G401.6 (cell line): ENCODE results near the gene SIAH3.

Source experiments
- FAIRE-seq: peaks from 2 replicates; lab custom pipeline; 2012; peaks lifted over from hg19 to GRCh38; lab: Jason Lieb, UNC

Gene SIAH3

DNA sequence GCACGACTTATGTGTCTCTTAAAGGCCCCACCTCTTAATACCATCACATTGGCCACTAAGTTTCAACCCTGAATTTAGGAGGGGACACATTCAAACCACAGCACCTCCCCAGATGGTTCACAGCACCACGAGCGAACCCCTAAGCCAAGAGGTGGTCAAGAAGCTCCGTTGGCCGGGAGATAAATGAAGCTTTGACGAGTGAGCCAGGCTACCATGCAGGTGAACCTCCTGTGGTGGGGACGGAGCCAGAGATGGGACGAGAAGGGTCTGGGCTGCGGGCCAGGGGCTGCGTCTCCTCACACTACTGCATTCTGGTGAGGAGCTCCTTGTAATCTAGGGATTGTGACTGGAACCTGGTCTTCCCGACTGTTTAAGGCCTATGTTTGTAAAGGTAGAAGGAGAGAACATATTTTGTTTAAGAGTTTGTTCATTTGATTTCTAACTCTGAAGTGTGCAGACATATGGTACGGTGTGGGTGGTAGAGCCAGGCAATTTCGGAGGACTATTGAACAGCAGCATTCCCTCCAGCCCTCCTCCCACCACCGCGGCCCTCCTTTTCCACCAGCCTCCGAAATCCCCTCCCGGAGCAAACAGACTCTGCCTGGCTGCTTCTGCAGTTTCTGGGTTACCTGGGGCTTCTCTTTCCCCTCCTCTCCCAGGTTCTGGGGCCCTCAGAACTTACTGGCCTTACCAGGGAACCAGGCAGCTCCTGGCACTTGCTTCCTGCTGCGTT lies 31.3 kb downstream of the SIAH3 start:
- FAIRE-seq: no peak

DNA sequence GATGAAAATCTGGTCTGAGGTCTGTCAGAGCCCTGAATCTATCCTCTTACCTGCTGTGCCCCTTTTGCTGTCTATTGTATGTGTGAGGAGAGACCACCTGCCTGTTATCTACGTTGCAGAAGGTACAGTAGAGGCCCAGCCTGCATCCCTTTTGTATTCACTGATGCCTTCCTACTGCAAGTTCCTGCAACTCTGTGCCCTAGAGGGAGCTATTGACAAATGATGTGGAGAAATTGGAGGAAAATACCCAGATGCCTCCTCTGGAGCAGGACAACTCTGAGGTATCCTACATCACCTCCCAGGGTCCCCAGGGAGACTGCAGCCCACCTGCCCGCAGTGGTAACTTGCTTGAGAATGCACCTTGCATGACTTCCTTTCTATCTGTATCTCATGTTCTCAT lies 33.7 kb downstream of the SIAH3 start:
- FAIRE-seq: no peak

DNA sequence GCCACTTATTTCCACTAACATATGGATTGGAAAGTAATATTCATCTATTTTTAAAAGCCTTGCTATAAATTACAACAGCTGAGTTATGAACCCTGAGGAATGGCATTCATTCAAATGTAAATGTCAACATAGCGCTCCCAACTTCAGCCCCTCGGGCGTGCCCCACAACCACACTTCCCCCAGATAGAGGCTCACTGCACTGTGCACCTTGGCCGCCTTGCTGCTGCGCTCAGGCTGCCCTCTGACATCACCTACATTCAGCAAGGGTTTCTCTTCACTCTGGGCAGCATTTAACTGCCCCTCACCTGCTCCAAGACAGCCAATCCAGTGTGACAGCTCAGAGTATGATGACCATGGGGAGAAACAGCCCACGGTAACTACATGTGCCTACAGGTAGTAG lies 35.1 kb downstream of the SIAH3 start:
- FAIRE-seq: no peak

DNA sequence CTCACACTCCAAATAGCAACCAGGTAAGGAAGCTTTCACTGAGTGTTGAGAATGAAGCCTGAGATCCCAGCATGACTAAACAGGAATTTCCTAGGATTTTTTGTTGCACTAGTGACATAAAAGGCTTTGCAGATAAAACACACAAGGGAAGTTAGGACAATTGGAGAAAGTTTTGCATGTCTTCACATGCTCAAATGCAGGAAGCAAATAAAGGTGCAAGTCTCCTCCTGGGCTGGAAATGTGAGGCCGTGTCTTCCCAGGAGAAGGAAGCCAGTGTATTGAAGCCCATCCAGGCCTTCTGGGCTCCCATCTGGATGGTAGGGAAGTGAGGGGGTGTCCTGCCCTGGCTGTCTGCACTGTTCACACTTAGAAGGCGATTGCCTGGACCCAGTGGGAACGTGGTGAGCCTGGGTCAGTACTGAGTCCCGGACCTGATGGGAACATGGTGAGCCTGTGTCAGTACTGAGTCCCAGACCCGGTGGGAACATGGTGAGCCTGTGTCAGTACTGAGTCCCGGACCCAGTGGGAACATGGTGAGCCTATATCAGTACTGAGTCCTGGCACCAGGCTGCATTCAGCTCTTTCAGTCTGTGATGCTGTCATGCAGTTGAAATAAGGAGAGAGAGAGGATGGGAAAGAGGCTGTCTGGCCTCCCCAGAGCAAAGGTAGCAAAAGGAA lies 38.7 kb downstream of the SIAH3 start:
- FAIRE-seq: no peak

GRCh38 chr13:45811891-45812694 lies 39.5 kb downstream of the SIAH3 start:
- FAIRE-seq: no peak

DNA sequence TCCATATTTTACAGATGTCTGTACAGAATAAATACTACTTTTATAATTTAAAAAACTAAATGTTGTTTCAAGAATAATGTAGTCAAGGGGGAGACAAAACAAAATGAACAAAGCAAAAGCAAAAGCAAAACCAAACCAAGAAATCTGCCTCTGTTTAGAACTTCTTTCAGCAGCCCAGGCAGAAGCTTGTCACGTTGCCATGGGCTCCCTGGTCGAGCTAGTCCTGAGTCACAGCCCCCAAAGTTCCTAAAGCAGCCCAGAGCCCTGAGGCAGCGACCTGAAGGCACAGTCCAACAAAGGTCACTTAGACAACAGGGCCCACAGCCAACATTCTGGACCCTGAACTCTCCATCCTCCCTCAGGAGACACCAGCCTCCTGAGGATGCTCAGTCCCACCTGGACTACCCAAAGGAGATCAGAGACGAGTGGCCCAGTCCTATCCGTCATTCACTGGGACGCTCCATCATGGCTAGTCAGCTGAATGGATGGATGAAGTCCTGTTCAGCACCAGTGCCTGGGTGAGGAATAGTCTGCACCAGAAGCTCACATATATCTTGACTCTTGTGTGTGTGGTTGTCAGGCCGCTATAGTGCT lies 41.7 kb downstream of the SIAH3 start:
- FAIRE-seq: no peak

DNA sequence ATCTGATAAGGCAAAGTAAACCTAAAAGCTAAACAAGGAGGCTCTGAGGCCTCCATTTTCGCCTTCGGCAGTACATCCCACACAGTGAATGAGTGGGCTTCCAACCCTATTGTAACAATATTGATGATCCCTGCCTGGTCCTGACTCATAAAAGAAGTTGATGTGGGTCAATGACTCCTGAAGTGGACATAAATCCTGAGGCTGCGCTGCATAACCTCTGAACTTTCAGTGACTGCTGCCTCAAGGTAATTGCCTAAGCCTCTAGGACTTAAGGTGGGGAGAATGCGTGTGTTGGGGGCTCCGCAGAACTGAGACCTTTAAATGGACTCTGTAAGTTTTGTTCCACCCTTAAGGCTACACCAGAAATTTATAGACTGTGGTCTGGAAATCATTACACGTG lies 42.6 kb downstream of the SIAH3 start:
- FAIRE-seq: no peak

DNA sequence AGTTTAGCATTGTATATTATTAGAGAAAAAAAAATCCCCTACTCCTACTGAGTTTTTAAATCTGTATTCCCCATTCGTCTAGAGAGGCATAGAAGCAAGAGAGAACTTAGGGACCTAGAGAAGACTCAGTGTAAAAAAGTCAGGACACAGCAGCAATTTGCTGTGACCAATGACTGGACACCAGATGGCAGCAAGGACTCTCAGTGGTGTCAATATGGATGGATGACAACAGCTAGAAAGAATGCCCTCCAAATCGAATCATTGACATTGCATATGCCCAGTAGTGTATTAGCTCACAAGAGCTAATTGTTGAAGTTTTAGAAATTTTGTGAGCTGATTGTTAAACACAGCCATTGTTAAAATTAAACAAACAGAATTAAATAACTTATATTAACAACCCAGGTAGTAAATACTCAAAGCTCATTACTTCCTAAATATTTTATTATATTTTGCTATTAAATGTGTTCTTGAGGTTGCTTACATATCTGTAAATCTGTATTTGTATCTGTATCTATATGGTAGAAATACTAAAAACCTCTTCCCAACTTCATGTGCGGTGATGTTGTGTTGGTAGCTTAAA lies 43.9 kb downstream of the SIAH3 start:
- no peak for FAIRE-seq

DNA sequence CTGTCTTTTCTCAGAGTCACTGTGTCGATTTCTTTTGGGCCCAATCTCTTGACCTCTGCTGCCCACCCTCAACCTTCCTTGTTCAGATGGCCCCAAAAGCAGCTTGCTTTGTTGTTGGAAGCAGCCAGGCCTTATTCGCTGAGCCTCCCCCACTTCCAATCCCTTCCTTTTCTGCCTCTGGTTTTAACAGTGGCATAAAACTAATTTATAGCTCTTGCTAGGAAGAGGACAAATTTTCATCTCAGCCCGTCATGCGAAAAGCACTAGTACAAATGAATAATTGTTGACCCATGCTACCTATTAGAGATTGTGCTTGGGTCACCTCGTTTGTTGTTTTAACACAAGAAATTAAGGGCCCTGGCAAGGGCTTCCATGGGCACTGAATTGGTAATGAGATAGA lies 51.1 kb downstream of the SIAH3 start:
- FAIRE-seq: no peak

DNA sequence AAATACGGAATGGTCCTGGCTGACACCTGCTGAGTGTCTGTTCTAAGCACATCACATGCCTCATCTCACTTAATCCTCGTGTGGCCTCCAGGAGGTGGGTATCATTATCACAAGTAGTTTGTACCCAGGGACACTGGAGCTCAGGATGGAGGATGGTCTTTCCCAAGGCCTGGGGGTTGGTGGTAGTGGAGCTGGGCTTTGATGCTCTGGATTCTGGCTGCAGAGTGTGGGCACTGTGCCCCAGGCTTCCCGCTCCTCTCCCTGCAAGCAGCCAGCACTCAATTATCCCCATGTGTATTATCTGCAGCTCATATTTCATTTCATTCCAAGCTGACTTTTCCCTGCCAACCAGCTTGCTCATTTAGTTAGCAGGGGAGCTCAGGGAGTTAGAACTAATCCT lies 52.1 kb downstream of the SIAH3 start:
- FAIRE-seq: no peak

DNA sequence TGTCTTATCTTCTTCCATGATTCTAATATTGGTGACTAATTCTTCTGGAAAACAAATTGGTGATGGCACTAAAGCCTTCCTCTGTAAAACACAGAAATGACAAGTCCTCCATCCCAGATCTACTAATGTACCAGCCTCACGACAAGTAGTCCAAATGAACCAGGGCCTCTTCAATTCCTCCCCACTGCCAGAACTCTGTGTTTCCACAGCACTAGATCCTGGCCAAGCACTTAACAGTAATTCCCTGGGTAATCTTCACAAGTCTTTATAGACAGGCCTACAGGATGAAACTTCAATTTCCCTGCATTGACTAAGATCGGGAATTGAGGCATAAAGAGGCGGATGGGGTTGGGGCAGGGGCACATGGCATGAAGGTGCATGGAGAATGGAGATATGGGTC lies 52.7 kb downstream of the SIAH3 start:
- no peak for FAIRE-seq

DNA sequence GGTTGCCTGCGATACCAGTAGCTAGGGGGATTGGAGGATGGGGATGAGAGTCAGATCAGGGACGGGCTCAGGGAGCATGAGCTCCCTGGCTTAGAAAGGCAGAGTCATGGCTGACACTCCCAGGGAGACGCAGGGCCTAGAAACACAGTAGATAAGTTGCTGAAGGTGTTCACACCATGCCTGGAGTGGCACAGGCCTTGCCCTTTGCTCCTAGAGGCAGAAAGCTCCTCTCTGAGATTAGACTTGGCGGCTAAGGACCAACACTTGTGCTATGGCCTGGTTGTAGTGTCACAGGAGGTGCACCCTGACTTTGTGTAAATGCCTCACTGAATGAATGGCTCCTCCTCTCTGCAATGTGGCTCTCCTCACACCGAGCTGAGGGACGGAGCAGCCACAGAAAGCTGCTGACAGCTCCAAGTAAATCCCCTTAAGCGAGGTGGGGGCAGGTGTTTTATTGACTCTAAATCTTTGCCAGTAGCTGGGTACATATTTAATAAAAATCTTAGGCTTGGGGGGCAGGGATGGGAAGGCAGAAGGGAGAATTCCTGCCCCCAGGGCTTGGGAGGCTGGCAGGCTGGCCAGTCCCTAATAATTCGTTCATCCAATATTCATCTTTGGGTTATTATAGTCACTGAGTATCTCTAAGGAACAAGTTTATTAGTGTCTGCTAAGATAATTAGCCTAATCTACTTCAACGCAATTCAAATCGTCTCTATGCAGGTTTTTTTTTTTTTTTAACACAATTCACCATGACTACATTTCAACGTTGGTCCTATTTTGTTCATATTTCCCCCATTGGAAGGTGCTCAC lies 54.9 kb downstream of the SIAH3 start:
- FAIRE-seq: no peak

GRCh38 chr13:45792827-45793303 lies 58.7 kb downstream of the SIAH3 start:
- FAIRE-seq: no peak

DNA sequence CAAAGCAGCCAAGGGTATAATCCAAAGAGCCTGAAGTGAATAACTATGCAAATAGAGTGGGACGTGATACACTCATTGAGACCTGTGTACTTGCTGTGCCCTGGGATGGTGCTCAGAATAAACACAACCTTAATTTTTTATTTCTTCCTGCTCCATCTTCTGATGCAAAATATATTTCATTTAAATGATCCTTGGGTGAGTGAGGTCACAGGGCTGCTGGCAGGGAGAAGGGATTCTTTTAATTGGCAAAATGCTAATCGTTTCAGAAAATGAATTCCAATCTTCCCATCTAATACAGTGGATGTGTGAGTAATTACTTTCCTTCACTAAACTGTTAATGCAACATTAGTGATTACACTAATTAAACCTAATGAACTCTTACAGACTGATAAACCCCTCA lies 63.5 kb downstream of the SIAH3 start:
- FAIRE-seq: no peak

GRCh38 chr13:45787346-45787745 lies 64.2 kb downstream of the SIAH3 start:
- no peak for FAIRE-seq

DNA sequence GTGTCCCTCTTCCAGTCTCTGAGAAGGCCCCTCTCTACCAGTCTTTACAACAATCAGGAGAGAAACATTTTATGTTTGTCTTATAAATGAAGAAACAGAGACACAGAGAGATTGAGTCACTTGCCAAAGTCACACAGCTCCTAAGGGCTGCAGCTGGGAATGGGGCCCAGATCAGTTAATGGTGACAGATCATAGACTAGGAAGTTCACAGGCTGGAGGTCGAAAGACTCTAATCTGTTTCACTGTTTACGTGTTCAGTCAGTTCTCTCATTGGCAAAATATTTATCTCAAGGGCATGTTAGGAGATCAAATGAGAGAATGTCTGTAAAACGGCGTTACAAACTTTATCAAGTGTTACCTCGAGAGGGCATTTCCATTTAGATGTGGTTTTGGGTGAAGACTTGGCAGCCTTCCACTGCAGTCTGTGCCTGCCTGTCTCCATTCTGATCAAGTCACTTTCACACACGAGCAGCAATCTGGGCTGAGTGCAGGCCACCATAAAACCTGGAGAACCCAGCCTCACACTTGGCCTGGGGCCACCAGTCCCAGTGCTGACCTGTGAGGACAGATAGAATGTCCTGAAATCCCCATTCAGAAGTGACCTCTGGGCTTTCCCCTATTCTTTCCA lies 65.1 kb downstream of the SIAH3 start:
- FAIRE-seq: no peak

GRCh38 chr13:45784755-45785675 lies 66.5 kb downstream of the SIAH3 start:
- FAIRE-seq: no peak

GRCh38 chr13:45783346-45784043 lies 68.1 kb downstream of the SIAH3 start:
- no peak for FAIRE-seq

GRCh38 chr13:45782327-45783045 lies 69.1 kb downstream of the SIAH3 start:
- no peak for FAIRE-seq
